OCI-LY1 (cell line): ENCODE measurements around the gene SLC22A7.
"Not testable (repeated sequence)": the region's sequence is repeated elsewhere in the genome, so short reads cannot be mapped to it uniquely, and the experiment has no call there.

ENCODE experiments used
- H2AFZ ChIP-seq: fragments of 200-600 bp; sonication (generic), shearing (Covaris generic); 2 replicates; pipeline ENCODE4 v1.6.0; 2014; ENCODE audit warnings: antibody characterized with exemption, mild to moderate bottlenecking, low read length
- H3F3A ChIP-seq: fragments of 200-600 bp; sonication (generic), shearing (Covaris generic); 2 replicates; pipeline ENCODE4 v1.6.0; 2014; ENCODE audit warnings: mild to moderate bottlenecking, antibody characterized with exemption, low read length, moderate library complexity; ENCODE audit not compliant: insufficient read depth
- H3K27ac ChIP-seq: fragments of 200-600 bp; sonication (generic); 2 replicates; pipeline ENCODE4 v1.5.1; 2014; ENCODE audit warnings: low read length, mixed run types, mild to moderate bottlenecking, low read depth; ENCODE audit not compliant: poor library complexity, severe bottlenecking
- H3K27me3 ChIP-seq: fragments of 200-600 bp; sonication (generic); 2 replicates; pipeline ENCODE4 v1.6.0; 2014; ENCODE audit warnings: antibody characterized with exemption, mild to moderate bottlenecking, low read length, moderate library complexity; ENCODE audit not compliant: insufficient read depth
- H3K36me3 ChIP-seq: fragments of 200-600 bp; sonication (generic); 2 replicates; pipeline ENCODE4 v1.6.1; 2014; ENCODE audit warnings: mild to moderate bottlenecking, antibody characterized with exemption, low read length, moderate library complexity, mixed read lengths; ENCODE audit not compliant: insufficient read depth
- H3K4me1 ChIP-seq: fragments of 200-600 bp; sonication (generic); 2 replicates; pipeline ENCODE4 v1.5.1; 2014; ENCODE audit warnings: mild to moderate bottlenecking, low read length, moderate library complexity; ENCODE audit not compliant: insufficient read depth, severe bottlenecking
- H3K4me2 ChIP-seq: fragments of 200-600 bp; sonication (generic), shearing (Covaris generic); 2 replicates; pipeline ENCODE4 v1.6.1; 2014; ENCODE audit warnings: low read length
- H3K4me3 ChIP-seq: fragments of 200-600 bp; sonication (generic); 2 replicates; pipeline ENCODE4 v1.5.1; 2014; ENCODE audit warnings: low read length, low read depth, mild to moderate bottlenecking, mixed read lengths; ENCODE audit not compliant: poor library complexity, severe bottlenecking
- H3K79me2 ChIP-seq: fragments of 200-600 bp; shearing (Covaris generic); 2 replicates; pipeline ENCODE4 v1.6.1; 2016; ENCODE audit warnings: mixed run types, low read length, mixed read lengths; ENCODE audit not compliant: insufficient read depth
- H3K9ac ChIP-seq: fragments of 200-600 bp; sonication (generic), shearing (Covaris generic); 2 replicates; pipeline ENCODE4 v1.6.1; 2014; ENCODE audit warnings: mild to moderate bottlenecking, low read length, mixed read lengths
- H3K9me2 ChIP-seq: fragments of 200-600 bp; sonication (generic), shearing (Covaris generic); 2 replicates; pipeline ENCODE4 v1.6.1; 2014; ENCODE audit warnings: low read depth, mild to moderate bottlenecking, low read length, mixed read lengths
- H3K9me3 ChIP-seq: fragments of 200-600 bp; shearing (Covaris generic); 2 replicates; pipeline ENCODE4 v1.6.1; 2014; ENCODE audit warnings: low read length, mixed read lengths
- H4K20me1 ChIP-seq: fragments of 200-600 bp; sonication (generic), shearing (Covaris generic); 2 replicates; pipeline ENCODE4 v1.6.0; 2016; ENCODE audit warnings: mild to moderate bottlenecking, low read length; ENCODE audit not compliant: insufficient read depth
- CTCF ChIP-seq: fragments of 200-600 bp; sonication (generic), shearing (Covaris generic); IDR thresholded peaks from 2 replicates; pipeline ENCODE4 v1.5.1; 2017; ENCODE audit warnings: mild to moderate bottlenecking, antibody characterized with exemption, low read length, moderate library complexity, mixed read lengths
- EZH2 ChIP-seq: fragments of 200-600 bp; sonication (generic), shearing (Covaris generic); IDR thresholded peaks from 2 replicates; pipeline ENCODE4 v1.8.0; 2017; ENCODE audit warnings: borderline replicate concordance, mixed run types, mild to moderate bottlenecking, antibody characterized with exemption, low read length, moderate library complexity, mixed read lengths

The SLC22A7 gene

GRCh38 chr6:43302126-43302525 lies 4.1 kb downstream of the SLC22A7 start:
- Histone ChIP-seq H3K4me1 (no peaks in the 10 kb centered on the region), H3K27ac (no peak overlapping the region), H3K9ac (no peak overlapping the region), H3K9me2 (no peaks in the 10 kb centered on the region), H3F3A (no peaks in the 10 kb centered on the region), H3K27me3 (0 out of 2 replicates have a peak, but pooled peaks cover 5% of the 10 kb centered on the region), H3K4me2 (no peak overlapping the region), H3K4me3 (no peak overlapping the region), H3K9me3 (no peaks in the 10 kb centered on the region), H4K20me1 (no peaks in the 10 kb centered on the region), H3K79me2 (no peaks in the 10 kb centered on the region), H3K36me3 (no peaks in the 10 kb centered on the region), H2AFZ (no peak overlapping the region)
- TF ChIP-seq EZH2: no peak
- no peak for TF ChIP-seq CTCF

- H3K4me2 ChIP-seq, H3F3A ChIP-seq, H3K9me2 ChIP-seq, H3K27ac ChIP-seq, H3K27me3 ChIP-seq, H2AFZ ChIP-seq, H3K9me3 ChIP-seq, H3K4me1 ChIP-seq, H3K36me3 ChIP-seq, H4K20me1 ChIP-seq, H3K4me3 ChIP-seq, H3K79me2 ChIP-seq, H3K9ac ChIP-seq: not testable (repeated sequence)
Measured at GRCh38 chr6:43303006-43303405, 4.9 kb downstream of the SLC22A7 start.

- Histone ChIP-seq H4K20me1 (no peaks in the 10 kb centered on the region), H3K4me2 (no peak overlapping the region), H3K9me3 (no peaks in the 10 kb centered on the region), H3F3A (no peaks in the 10 kb centered on the region), H3K4me3 (no peak overlapping the region), H3K36me3 (no peaks in the 10 kb centered on the region), H3K4me1 (peaks cover 6% of the 10 kb centered on the region), H2AFZ (no peak overlapping the region), H3K79me2 (no peaks in the 10 kb centered on the region), H3K9me2 (no peaks in the 10 kb centered on the region), H3K27me3 (peaks cover 5% of the 10 kb centered on the region; the same call in 1 of the 2 replicates), H3K9ac (no peak overlapping the region), H3K27ac (no peak overlapping the region)
- no peak for TF ChIP-seq EZH2
- no peak for TF ChIP-seq CTCF
Measured at GRCh38 chr6:43303751-43304331, 5.8 kb downstream of the SLC22A7 start.

GRCh38 chr6:43304361-43304760 lies 6.3 kb downstream of the SLC22A7 start:
- H3K27ac ChIP-seq: no peak overlapping the region
- no peak for TF ChIP-seq EZH2
- TF ChIP-seq CTCF: no peak
- no peaks in the 10 kb centered on the region for H3K36me3 ChIP-seq
- no peaks in the 10 kb centered on the region for H3K9me2 ChIP-seq
- H3K79me2 ChIP-seq: no peaks in the 10 kb centered on the region
- no peak overlapping the region for H3K4me2 ChIP-seq
- no peaks in the 10 kb centered on the region for H4K20me1 ChIP-seq
- peaks cover 5% of the 10 kb centered on the region; the same call in 1 of the 2 replicates for H3K27me3 ChIP-seq
- no peaks in the 10 kb centered on the region for H3K9me3 ChIP-seq
- H2AFZ ChIP-seq: no peak overlapping the region
- no peaks in the 10 kb centered on the region for H3F3A ChIP-seq
- peaks cover 9% of the 10 kb centered on the region for H3K4me1 ChIP-seq
- no peak overlapping the region for H3K9ac ChIP-seq
- H3K4me3 ChIP-seq: no peak overlapping the region
